GM06990 (cell line): ENCODE data around the gene FOXD3.

ENCODE experiments used
- DNase-seq: peaks from one replicate; pipeline ENCODE4 v3.0.0-alpha.2; 2011; ENCODE audit not compliant: insufficient read length; ENCODE audit errors: extremely low read depth
- H3K27me3 ChIP-seq: replicated peaks from 2 replicates; pipeline ENCODE4 v1.6.0; 2011; ENCODE audit warnings: low read length; ENCODE audit not compliant: control insufficient read depth, insufficient read depth
- H3K36me3 ChIP-seq: 2 replicates; pipeline ENCODE4 v1.5.1; 2011; ENCODE audit warnings: low read length; ENCODE audit not compliant: control insufficient read depth, insufficient read depth
- H3K4me3 ChIP-seq: replicated peaks from 2 replicates; pipeline ENCODE4 v1.5.1; 2011; ENCODE audit warnings: low read depth, mild to moderate bottlenecking, control low read depth, low read length
- CTCF ChIP-seq: IDR thresholded peaks from 2 replicates; pipeline ENCODE4 v1.5.1; 2011; ENCODE audit warnings: low read length, control low read depth, mild to moderate bottlenecking, inconsistent platforms; ENCODE audit not compliant: insufficient read depth, poor library complexity, severe bottlenecking

Gene FOXD3

DNA sequence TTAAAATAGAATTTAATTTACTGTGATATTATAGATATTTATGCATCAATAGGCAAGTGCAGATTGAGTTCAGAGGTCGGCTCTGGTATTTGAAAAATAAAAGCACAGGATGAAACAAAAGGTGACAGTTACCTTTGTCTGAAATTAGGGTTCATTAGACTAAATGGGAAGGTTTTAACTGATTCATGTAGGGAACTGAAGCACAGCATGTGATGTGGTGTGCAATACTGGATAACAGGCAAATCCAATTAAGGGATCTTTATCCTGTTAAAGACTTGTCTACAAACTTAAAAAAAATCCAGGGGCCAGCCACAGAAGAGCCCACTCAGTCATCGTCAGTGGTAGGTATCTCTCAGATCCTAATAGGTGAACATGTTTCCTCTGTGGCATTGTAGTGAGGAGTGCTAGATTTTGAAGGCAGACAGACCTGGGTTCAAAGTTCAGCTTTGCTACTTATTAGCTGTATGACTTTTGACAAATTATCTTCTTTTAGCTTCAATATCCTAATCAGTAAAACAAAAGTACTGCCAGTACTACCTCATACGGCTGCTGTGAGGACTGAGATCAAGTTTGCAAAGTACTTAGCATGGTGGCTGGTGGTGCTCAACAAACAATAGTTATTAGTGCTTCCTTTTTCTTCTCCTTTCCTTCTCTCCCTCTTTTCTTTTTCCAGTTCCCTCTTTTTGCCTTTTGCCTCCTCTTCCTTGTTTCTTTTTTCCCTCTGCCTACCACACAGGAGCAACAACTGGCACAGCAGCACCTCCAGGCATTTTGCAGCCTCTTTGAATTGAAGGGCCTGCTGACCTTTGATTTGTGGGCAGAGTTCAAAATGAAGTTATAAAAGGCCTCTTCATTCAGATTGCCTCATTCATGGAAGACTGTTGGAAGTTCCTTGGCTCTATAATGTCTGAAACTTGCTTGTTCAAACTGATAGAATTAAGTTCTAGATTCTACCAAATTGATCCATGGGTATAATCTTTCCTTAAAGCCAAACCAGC, 44.9 kb upstream of the FOXD3 start:
- no peak for DNase-seq
- no peak for TF ChIP-seq CTCF
- H3K36me3 ChIP-seq = no peaks in the 10 kb centered on the region
- no peak overlapping the region for H3K4me3 ChIP-seq
- no peaks in the 10 kb centered on the region for H3K27me3 ChIP-seq

GRCh38 chr1:63281753-63282152, 40.6 kb upstream of the FOXD3 start:
- no peak for DNase-seq
- Histone ChIP-seq H3K36me3 (no peaks in the 10 kb centered on the region), H3K27me3 (no peaks in the 10 kb centered on the region), H3K4me3 (no peak overlapping the region)
- TF ChIP-seq CTCF = no peak

DNA sequence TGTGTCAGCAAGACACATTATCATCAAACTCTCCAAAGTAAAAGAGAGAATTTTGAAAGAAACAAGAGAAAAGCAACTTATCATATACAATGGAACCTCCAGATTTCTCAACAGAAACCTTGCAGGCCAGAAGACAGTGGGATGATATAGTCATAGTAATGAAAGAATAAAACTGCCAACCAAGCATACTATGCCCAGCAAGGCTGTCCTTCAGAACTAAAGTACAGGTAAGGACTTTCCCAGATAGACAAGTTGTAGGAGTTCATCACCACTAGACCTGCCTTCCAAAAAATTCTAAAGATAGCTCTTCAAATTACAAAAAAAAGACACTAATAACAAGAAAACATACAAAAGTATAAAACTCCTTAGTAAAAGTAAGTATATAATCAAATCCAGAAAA, 33.2 kb upstream of the FOXD3 start:
- no peaks in the 10 kb centered on the region for H3K27me3 ChIP-seq
- TF ChIP-seq CTCF = no peak
- H3K4me3 ChIP-seq = no peak overlapping the region
- DNase-seq = no peak
- no peaks in the 10 kb centered on the region for H3K36me3 ChIP-seq

DNA sequence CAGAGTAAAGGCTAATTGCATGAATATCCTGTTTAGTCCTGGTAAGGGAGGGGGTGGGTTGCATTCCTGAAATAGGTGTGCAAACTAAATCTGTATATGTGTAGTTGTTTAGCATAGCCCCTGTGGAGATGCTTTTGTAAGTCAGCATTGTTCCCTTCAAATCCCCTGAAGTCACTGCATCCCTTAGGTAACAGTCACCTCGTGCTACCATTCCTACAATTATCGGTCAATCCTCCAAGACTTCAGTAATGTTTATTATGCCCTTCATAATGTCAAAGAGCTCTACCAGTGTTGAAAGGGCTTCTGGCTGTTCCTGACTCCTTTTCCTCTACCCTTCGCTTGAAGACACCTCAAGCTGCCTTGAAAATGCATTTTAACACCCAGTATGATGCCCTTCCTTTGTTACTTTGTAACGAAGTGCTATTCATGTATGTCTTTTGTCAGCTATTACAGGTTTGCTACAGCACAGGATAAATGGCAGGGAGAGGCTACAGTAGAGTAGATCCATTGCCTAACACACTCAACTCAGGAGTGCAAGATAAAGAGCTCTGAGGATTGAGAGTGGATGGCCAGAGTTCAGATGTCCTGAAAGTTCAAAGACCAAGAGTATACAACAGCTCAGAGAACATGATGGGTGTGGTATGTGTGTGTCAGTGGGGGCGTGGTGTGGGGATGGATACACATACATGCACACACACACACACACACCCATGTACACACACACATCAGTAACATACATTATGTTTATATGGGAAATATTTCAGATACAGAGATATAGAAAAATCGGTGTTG, 27.4 kb upstream of the FOXD3 start:
- DNase-seq = no peak
- Histone ChIP-seq H3K4me3 (no peak overlapping the region), H3K36me3 (no peaks in the 10 kb centered on the region), H3K27me3 (no peaks in the 10 kb centered on the region)
- TF ChIP-seq CTCF = no peak

DNA sequence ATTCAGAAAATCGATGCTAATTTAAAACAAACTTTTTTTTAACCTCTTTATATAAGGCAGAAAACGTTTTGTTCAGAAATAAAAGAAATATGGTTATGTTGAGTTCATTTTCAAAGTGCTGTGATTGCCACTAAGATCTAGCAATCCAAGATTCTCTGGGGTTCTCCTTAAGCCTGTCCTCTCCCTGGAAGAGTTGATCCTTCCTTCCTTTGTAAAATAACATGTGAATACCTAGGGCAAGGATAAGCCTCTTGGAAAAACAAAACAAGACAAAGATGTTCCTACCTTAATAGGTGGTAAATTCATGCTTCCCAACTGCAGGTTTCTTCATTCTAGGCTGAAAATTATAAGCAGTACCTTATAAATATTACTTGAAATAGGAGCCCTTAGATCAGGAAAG, 18.0 kb upstream of the FOXD3 start:
- Histone ChIP-seq H3K4me3 (no peak overlapping the region), H3K36me3 (no peaks in the 10 kb centered on the region), H3K27me3 (no peaks in the 10 kb centered on the region; the same call in 1 of the 2 replicates)
- DNase-seq = no peak
- TF ChIP-seq CTCF = no peak
